Measurements from ENCODE around the gene ASPSCR1.

Gene ASPSCR1

DNA sequence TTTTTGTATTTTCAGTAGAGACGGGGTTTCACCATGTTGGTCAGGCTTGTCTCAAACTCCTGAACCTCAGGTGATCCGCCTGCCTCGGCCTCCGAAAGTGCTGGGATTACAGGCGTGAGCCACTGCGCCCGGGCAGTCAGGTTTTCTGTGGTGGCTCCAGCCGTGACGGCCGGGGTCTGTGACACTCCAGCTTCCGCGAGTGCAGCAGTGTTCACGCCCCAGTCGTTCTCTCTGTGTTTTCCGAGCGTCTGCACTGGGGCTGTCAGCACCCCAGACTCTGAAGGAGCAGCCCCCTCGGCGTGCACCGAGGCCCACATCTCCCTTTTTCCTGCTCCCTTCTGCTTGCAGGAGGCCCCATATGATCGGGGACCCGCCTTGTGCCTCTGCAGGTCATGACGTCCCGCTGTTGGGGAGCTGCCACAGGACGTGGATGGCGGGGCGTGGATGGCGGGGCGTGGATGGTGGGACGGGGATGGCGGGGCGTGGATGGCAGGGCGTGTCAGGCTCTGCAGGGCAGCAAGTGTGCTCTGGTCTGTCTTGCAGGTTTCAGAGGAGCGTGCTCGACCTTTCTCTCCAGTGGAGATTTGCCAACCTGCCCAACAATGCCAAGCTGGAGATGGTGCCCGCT is 5.7 kb downstream of the ASPSCR1 start:
- DNase-seq = no peak

DNA sequence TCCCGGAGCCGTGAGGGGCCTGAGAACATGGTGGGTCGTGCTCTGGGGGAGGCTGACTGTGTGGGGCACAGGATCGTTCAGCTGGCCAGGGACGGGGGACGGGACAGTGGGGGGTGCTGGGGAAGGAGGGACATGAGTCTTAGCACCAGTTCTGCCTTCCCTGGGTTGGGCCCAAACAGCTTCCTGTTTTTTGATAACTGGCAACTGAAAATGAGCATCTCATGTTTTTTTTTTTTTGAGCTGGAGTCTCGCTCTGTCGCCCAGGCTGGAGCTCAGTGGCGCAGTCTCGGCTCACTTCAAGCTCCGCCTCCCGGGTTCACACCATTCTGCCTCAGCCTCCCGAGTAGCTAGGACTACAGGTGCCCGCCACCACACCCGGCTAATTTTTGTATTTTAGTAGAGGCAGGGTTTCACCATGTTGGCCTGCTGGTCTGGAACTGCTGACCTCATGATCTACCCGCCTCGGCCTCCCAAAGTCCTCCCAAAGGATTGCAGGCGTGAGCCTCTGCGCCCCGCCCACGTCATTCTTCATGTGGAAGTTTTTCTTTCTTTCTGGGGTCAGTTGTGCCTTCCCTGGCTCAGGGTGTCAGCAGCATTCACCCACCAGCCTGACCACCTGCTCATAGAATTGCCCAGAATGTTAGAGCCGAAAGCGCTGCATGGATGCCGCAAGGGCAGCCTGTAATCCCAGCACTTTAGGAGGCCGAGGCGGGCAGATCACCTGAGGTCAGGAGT is 6.4 kb downstream of the ASPSCR1 start:
- DNase-seq = no peak

DNA sequence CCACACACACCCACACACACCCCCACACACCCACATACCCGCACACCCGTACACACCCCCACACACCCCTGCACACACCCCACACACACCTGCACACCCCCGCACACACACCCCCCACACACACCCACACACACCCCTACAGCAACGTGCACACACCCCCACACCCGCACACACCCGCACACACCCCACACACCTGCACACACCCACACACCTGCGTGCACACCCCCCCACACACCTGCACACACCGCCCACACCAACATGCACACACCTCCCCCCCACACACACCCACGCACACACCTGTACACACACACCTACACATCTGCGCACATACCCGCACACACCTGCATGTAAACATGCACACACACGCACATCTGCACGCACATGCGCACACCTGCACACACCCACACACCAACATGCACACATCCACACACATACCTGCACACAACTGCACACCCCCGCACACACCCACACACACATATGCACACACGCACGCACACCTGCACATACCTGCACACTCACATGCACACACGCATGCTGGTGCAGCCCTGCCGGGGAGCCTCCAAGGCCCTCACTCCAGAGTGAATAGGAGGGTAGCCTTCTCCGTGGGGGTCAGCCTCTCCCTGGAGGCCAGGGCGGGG is 7.5 kb downstream of the ASPSCR1 start:
- no peak for DNase-seq

DNA sequence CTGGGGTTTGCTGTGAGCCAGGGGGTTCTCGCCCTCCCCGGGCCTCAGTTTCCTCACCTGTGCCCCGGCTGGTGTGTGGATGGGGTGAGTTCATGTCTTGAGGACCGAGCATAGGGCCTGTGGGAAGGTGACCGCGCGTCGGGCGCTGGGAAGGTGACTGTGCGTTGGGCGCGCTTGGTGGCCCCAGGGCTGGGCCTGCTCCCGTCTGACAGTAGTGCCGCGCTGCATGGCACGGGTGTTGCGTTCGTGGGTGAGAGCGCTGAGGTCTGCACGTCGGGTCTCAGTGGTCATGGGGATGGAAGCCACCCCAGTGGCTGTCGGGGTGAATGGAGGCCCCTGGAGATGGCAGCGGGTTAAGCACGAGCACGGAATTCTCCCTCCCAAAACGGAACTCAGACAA is 9.2 kb downstream of the ASPSCR1 start:
- DNase-seq = no peak

DNA sequence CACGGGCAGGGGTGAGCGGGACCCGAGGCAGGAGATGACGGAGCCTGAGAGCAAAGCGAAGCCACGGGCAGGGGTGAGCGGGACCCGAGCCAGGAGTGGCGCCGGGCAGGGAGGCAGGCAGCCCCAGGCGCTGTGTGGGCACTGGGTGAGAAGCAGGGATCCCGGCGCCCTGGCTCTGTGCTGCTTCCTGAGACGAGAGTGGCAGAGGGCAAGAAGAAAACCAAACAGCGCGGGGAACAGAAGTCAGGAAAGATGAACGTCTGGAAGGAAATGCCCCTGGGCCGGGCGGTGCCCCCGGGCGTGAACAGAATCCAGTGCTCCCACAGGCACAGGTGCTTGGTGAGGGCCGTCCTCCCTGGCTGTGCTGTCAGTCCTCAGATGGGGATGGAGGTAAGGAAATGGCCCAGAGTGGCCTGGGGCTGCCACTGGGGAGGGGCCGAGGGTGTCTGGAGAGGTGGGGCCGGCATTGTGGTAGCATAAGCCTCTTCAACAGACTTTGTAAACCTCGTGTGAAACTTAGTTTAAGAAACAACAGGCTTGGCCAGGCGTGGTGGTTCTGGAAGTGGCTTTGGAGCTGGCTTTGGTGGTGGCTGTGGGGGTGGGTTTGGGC is 9.8 kb downstream of the ASPSCR1 start:
- no peak for DNase-seq

DNA sequence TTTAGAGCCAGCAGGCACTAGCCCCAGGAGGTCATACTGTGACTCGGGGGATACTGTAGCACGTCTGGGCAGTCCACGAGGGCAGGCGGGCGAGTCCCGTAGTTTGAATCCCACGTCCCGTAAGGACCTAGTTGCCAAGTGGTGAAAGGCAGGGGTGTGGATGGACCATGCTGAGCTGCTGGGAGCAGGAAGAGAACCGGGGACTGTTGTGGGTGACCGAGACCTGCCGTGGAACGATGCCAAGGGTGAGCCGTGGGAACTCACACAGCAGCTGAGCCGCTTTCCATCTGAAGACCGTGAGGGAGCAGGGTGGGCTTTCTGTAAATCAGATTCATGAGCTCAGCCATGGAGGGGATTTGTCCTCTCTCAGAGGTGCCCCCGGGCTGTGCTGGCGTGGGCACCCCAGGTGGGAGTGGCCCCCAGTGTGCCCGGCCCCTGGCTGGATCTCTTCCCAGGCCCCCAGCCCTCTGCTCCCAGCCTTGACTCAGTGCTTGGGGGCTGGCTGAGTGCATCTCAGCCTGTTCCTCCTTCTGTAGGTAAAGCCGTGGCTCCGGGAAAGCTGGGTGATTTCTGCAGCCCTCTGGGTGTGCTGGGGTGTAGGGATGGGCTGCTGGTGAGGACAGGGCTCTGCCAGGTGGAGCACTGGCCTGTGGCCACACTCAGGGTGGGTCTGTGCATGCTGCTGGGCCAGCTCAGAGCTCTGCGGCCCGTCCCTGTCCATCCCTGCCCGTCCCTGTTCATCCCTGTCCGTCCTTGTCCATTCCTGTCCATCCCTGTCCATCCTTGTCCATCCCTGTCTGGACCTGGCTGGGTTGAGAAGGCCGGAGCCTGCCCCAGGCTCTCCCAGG is 13.6 kb downstream of the ASPSCR1 start:
- DNase-seq = no peak

DNA sequence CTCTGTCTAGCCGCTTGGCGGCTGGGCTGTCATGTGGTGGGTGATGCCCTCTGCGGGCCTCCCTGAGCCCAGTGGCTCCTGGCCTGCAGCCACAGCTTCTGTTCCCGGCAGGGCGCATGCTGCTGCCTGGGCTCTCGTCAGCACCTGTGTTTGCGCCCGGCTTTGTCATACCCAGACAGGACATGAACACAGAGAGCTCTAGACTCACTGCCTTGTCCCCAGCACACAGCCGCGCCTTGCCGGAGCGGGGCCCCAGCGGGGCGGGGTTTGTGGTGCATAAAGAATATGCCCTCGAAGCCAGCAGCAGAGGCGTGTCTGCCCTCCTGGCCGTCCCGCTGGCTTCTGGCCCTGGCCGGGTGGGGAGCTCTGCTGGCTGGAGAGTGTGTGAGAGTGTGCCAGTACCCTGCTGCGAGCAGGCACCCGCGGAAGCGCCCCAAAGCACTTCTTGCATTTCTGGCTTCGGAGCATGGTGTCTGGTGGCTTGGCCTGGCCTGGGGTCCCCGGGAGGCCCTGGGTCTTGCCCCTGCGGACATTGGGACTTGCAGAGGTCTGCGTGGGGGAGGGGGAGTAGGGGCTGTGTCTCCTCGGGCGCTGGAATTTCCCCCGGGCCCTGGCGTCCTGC is 14.4 kb downstream of the ASPSCR1 start:
- no peak for DNase-seq

DNA sequence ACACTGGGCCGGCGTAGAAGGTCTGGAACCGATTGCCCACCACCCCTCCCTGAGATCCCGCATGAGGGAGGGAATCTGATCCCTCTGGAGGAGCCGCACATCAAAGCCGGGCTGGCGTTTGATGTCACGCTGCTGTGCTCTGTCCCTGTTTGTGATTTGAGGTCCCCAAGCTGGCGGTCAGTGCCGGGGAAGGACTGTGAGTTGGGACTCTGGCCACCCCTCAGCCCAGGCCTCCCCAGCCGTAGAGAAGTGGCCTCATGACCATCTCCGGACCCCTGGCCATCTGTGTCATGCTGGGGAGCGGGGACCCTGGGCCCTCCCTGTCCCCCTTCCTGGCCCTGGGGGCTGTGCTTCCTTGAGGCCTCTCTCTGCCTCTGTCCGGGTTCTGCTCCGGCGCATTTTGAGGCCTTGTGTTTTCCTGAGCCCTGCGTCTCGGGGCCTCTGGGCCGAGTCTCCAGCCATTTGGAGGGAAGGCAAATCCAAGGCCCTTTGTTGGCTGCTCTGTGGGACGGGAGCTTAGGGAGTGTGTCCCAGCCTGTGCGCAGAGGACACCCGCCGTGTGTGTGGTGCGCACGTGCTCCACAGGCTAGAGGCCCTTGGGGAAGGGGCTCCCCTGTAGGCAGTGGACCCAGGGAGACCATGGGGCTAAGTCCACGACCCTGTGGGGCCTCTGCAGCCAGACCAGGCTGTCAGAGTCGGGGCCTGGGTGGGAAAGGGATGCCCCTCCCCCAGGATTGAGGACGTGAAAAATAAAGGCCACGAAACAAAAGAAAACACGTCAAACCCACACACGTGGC is 15.1 kb downstream of the ASPSCR1 start:
- no peak for DNase-seq

DNA sequence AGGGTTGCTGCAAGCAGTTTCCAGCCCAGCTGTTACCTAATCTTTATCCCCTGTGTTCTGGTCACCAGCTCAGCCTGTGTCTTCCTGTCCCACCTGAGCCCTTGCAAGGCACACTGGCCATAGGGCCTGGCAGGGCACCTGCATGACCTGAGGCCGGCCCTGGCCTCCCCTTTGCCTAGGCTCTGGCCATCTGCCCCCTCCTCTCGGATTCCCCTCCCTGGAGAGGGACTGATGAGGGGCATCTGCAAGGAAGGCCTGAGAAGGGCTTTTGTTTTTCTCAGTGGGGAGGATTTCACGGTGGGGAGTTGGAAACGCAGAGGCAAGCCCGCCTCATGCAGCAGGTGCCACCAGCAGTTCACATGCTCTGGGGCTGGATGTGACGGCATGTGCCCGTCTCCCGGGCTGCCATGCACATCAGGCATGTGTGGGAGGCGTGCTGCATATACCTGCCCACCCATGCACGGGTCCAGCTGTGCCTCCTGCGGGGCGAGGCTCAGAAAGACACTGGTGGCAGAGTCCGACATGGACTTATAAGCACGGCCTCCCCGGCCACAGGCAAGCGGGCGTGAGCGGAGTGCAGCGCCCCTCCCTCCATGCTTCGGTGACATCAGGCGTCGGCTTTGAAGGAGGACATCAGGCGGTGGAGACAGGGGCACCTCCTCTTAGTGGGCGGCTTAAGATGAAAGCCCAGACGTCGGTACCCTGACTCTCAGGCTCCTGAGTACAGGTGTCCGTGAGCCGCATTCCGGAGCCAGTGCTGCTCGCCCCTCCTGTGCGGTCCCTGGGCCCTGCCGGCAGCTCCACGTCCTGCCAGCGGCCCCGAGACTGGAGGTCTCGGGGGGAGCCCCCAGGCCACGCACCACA is 16.5 kb downstream of the ASPSCR1 start:
- DNase-seq = no peak

DNA sequence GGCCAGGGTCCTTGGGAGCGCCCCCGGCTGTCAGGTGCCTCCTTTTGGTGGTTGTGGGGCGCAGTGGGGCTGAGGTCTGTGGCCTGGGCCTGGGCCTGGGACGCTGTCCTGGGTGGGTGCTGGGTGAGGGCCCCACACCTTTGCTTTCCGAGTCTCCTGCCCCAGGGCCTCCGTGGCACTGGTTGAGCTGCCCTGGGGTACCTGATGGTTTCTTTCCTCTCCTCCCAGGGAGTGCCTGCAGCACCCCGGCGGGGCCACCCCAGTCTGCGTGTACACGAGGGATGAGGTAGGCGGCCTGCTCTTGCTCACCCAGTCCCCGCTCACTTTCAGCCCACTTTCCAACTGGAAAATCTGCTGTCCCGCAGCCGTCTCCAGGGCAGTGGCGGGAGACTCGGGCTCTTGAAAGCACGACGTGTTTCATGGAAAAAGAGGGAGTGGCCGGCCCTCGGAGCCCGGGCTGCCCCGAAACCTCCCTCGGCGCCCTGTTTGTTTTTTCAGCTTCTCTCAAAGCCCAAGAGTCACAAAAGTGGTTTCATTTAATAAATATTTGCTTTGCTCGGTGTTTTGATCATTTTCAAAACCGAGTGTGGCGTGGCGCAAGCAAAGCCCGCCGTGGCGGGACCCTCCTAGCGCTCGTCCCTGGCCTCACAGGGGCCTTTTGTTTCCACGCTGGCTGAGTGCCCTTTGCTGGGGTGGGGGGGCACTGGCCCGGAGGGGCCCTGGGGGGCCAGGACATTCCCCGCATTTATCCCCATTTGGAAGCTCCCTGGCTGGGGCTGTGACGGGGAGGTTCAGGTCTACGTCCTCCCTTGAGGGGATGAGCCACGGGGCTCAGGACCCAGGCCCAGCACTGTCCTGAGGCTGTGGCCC is 17.4 kb downstream of the ASPSCR1 start:
- DNase-seq = no peak

DNA sequence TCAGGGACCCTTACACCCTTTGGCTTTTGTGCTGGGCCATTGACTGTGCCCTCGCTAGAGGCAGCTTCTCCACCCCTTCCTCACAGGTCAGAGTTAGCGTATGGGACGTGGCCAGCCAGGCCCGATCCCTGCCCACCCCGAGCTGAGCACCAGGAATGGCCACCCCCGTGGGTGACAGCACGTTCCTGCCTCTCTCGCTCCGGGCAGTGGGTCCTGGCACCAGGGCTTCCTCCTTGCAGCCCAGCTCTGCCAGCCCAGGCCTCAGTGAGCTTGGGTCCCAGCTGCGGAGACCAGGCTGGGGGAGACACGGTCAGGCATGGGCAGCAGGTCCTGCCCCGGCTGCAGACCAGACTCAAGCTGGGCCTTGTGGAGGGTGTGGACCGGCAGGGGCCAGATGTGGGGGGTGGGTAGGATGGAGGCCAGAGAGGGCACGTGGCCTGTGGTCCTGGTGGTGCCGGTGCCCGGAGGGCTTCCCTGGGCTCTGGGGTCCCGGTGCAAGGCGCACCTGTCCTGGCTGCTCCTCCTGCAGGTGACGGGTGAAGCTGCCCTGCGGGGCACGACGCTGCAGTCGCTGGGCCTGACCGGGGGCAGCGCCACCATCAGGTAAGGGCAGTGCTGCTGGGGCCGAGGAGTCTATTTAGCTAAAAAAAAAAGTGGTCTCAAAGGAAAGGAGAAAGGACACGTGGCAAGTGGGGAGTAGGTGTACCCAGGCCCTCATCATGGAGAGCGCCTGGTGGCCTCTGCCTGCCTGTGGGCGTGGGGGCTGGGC is 18.2 kb downstream of the ASPSCR1 start:
- no peak for DNase-seq

DNA sequence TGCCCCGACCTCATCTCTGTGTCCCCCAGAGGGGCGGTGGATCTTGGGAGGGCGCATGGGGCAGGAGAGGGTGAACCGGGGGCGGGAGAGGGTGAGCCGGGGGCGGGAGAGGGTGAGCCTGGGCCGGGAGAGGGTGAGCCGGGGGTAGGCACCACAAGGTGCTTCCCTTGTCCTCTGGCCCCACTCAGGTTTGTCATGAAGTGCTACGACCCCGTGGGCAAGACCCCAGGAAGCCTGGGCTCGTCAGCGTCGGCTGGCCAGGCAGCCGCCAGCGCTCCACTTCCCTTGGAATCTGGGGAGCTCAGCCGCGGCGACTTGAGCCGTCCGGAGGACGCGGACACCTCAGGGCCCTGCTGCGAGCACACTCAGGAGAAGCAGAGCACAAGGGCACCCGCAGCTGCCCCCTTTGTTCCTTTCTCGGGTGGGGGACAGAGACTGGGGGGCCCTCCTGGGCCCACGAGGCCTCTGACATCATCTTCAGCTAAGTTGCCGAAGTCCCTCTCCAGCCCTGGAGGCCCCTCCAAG is 18.9 kb downstream of the ASPSCR1 start:
- DNase-seq = no peak

DNA sequence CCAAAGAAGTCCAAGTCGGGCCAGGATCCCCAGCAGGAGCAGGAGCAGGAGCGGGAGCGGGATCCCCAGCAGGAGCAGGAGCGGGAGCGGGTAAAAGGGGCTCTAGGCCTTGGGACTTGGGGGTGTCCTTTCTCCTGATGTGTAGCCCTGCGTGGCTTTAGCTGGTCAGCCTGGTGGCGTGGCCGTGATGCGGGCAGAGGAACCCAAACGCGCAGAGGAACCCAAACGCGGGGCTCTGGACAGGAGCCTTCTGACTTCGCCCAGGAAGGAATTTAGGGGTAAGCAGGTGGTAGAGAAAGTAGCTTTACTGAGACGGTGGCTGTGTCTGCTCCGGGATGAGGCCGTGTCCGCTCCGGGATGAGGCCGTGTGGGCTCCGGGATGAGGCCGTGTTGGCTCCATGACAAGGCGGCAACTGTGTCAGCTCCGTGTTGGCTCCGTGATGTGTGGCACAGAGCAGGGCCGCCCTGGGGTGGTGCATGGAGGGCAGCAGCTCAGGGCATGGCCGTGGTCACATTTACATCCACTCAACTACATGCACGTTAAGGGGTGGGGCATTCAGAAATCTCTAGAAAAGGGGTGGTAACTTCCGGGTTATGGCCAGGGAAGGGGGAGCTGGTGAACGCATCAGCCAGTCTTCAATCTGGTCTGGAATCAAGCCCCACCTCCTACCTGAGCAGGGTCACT is 19.5 kb downstream of the ASPSCR1 start:
- DNase-seq = no peak

DNA sequence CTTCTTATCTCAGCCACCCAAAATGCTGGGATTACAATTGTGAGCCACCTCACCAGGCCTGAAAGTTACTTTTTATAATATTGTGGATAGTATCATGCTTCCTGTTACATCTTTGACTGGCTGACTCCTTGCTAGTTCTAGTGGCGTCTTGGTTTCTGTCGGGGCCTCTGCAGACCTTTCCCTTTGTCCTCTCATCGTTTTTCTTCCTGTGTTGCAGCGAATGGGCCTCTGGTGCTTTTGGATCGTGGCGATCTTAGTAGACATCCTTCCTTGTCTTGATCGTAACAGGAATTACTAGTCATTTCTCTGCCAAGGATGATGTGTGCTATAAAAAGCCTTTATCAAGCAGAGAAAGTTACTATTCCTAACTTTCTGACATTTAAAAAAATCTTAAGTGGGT is 20.8 kb downstream of the ASPSCR1 start:
- DNase-seq = no peak

DNA sequence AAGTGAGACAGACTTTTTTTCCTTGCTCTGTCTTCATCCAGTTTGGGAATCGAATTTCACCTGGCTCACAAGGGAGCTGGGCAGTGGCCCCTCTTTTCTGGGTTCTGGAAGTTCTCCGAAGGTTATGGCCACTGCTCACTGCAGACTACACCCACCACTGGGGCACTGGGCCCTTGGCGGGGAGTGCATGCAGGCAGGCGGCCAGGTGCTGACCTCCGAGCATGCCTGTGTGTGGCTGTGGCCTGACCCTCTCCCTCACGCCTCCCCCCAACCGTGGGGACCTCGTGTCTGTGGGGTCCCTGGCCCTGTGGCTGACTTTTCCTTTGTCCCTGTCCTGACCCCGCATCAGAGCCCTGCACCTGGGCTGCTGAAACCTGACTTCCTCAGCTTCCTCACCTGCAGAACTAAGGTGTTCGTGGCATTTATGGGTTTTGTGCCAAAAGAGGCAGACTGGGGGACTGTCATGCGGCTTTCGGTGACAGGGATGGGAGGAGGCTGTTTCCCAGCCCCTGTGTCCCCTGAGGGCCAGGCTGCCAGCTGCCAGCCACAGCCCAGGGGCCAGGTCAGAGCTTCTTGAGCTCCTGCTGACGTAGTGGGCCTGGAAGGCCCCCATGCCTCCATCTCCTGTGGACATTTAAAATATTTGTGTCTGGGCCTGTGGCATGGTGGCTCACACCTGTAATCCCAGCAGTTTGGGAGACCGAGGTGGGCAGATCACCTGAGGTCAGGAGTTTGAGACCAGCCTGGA is 21.4 kb downstream of the ASPSCR1 start:
- DNase-seq = no peak

DNA sequence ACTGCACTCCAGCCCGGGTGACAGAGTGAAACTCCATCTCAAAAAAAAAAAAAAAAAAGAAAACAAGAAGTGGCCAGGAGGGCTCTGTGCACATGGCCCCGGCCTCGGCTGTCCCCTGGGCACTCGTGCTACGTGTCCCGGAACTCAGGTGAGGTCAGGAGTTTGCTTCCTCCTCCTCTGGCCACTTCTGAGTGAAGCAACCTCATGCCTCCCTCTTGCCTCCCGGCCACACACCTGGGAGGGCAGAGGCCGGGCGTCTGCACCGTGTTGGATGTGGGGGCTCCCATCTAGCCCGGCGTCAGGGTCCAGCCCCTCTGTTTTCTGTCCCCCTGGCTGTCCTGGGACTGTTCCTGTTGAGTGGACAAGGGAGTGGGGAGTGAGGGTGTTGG is 22.2 kb downstream of the ASPSCR1 start:
- DNase-seq = no peak
